ENCODE results near the gene RCE1. TPM values are rescaled to one million over a fixed set of nuclear protein-coding genes. Genes with fewer than 3 reads are reported as not detected.

The RCE1 gene
- total and polyA plus RNA-seq, 2 donors (not counting 3 experiments of a cell fraction or from before 2014, with no cell fraction given): 26.9 to 47.4 TPM

DNA sequence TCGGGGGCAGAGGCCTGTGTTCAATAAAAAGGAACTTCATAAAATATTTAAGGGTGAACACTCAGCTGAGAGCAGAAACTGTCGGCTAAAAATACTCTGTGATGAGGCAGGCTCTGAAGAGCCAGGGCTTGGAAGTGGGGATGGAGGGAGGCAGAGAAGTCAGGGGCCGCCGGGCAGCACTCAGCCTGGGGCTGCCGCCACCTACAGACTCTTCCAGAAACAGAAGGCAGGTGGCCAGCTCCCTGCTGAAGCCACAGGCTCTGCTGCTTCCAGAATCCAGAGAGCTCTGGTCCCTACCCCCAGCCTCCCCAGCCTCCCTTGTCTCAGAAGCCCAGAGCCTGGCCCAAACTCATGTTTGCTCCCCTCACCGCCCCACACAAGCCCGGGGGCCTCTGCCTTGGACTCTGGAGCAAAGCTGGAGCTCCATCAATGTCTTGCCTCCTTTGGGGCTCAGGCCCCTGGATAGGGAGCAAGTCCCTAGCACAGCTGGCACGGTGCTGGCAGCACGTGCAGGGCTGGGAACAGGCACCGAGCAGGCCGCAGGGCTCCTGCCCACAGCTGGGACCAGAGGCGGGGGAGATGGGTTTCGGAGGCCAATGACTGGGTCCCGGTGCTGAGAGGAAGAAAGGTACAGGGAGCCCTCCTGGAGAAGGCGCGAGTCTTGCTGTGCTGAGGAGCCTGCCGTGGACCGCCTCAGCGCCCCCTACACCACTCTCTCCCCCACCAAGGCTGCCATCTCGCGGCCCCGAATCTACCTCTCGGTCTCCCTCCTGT lies 21.9 kb downstream of the RCE1 start:
- H3K27me3 ChIP-seq (ENCODE audit: control insufficient read depth in 2 of 2, insufficient read depth in 2 of 2, low read length in 2 of 2): no peaks in the 10 kb centered on the region
- H3K9ac ChIP-seq (replicated peaks; ENCODE audit: extremely low read depth, insufficient read depth, low read length): no peak overlapping the region
- no peaks in the 10 kb centered on the region for H3K79me2 ChIP-seq (ENCODE audit: control insufficient read depth, insufficient read depth, low read length)
- DNase-seq (ENCODE audit: low read depth, low spot score) (no peak), FAIRE-seq (no peak)
- H2AFZ ChIP-seq (ENCODE audit: low read depth, low read length): no peak overlapping the region
- H3K27ac ChIP-seq (ENCODE audit: insufficient read depth, low read depth, low read length): no peak overlapping the region
- H3K4me1 ChIP-seq (ENCODE audit: control insufficient read depth, extremely low read depth, insufficient read depth, low read length): no peaks in the 10 kb centered on the region
- dilution Hi-C loops (cut with MboI; ENCODE audit: extremely low pct_ligation_motif_present, low sequenced_read_pairs) (no loop called here), intact Hi-C loops (cut with micrococcal nuclease) (no loop called here)
- no TSS peak for BruUV-seq (replicated peaks)
- ChIA-PET POLR2A (no interaction called here), CTCF (interaction anchor here (1.0 to 1.6 kb wide), 2 partner anchors 9 to 16 kb away, joined by 3 to 5 read pairs; no protein-coding TSS in a partner anchor)
- H3K9me3 ChIP-seq (replicated peaks; ENCODE audit: control insufficient read depth, insufficient read depth, low read length): no peaks in the 10 kb centered on the region
- H3K9me1 ChIP-seq (replicated peaks; ENCODE audit: control insufficient read depth, extremely low read depth, insufficient read depth, low read length): no peaks in the 10 kb centered on the region
- H4K20me1 ChIP-seq (replicated peaks; ENCODE audit: control insufficient read depth, extremely low read depth, insufficient read depth, low read length): no peaks in the 10 kb centered on the region
- no peaks in the 10 kb centered on the region for H3K36me3 ChIP-seq (ENCODE audit: control insufficient read depth in 2 of 2, extremely low read depth in 1 of 2, insufficient read depth in 2 of 2, low read length in 2 of 2)
- no peak overlapping the region for H3K4me2 ChIP-seq (ENCODE audit: insufficient read depth, low read length)
- TF ChIP-seq POLR2A (IDR thresholded peaks at IDR 0.05; ENCODE audit: low read depth, low read length): no peak
- TF ChIP-seq EZH2 (IDR thresholded peaks at IDR 0.05; ENCODE audit: borderline replicate concordance, low read depth, low read length, severe bottlenecking): no peak
- no peak for TF ChIP-seq JUN (IDR thresholded peaks at IDR 0.05; ENCODE audit: borderline replicate concordance, insufficient read depth, insufficient read length, low read depth)
- TF ChIP-seq POLR2AphosphoS5 (IDR thresholded peaks at IDR 0.05; ENCODE audit: insufficient read depth, low read depth, low read length): no peak
- no peak for TF ChIP-seq MYC (IDR thresholded peaks at IDR 0.05; ENCODE audit: low read depth, low read length)
- no peak for TF ChIP-seq CTCF (IDR thresholded peaks at IDR 0.05; ENCODE audit: extremely low read depth in 1 of 2, insufficient read depth in 1 of 2, low read depth in 1 of 2, low read length in 2 of 2)
- no peak for TF ChIP-seq FOS (IDR thresholded peaks at IDR 0.05; ENCODE audit: borderline replicate concordance, insufficient read depth, low read length)
- no peak for TF ChIP-seq GATA2 (IDR thresholded peaks at IDR 0.05; ENCODE audit: insufficient read depth, insufficient read length, low read depth, low read length)
- TF ChIP-seq, protein P1, sequence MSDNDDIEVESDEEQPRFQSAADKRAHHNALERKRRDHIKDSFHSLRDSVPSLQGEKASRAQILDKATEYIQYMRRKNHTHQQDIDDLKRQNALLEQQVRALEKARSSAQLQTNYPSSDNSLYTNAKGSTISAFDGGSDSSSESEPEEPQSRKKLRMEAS (IDR thresholded peaks at IDR 0.05; ENCODE audit: insufficient read depth, insufficient read length): no peak
- H3K4me3 ChIP-seq (replicated peaks in 1 of 3; ENCODE audit: insufficient read depth in 1 of 3, low read depth in 1 of 3, low read length in 3 of 3): no peak overlapping the region

Measured in endothelial cell of umbilical vein (primary cell).